GM18499 (cell line): ENCODE data around the gene KLK13.

Experiments used
- ATAC-seq: cut with Tn5 transposase; IDR thresholded peaks from one replicate; pipeline ENCODE4 v1.9.1; 2021; ENCODE audit warnings: moderate number of reproducible peaks; ENCODE audit not compliant: insufficient read depth, unreplicated experiment

KLK13 gene

DNA sequence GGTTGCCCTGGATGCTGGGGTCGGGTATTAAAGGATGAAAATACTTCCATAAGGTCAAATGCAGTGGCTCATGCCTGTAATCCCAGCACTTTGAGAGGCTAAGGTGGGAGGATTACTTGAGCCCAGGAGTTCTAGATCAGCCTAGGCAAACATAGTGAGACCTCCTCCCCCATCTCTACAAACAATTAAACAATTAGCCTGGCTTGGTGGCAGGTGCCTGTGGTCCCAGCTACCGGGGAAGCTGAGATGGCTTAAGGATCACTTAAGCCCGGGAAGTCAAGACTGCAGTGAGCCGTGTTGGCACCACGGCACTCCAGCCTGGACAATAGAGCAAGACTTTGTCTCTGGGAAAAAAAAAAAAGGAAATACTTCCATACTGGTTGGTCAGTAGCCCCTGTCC lies 40.0 kb downstream of the KLK13 start:
- ATAC-seq = no peak

GRCh38 chr19:51023946-51024345 lies 40.9 kb downstream of the KLK13 start:
- no peak for ATAC-seq

- no peak for ATAC-seq
These were observed 42.4 kb downstream of the KLK13 start for GRCh38 chr19:51022526-51022925.

- no peak for ATAC-seq
These were observed 43.8 kb downstream of the KLK13 start for GRCh38 chr19:51020988-51021651.

- no peak for ATAC-seq
These were observed 45.4 kb downstream of the KLK13 start, which contains the start of gene KLK10 for GRCh38 chr19:51019544-51019925. Gene KLK10 (minus strand): TSS chr19:51019709. CDS start chr19:51019130, 579 bp downstream.

DNA sequence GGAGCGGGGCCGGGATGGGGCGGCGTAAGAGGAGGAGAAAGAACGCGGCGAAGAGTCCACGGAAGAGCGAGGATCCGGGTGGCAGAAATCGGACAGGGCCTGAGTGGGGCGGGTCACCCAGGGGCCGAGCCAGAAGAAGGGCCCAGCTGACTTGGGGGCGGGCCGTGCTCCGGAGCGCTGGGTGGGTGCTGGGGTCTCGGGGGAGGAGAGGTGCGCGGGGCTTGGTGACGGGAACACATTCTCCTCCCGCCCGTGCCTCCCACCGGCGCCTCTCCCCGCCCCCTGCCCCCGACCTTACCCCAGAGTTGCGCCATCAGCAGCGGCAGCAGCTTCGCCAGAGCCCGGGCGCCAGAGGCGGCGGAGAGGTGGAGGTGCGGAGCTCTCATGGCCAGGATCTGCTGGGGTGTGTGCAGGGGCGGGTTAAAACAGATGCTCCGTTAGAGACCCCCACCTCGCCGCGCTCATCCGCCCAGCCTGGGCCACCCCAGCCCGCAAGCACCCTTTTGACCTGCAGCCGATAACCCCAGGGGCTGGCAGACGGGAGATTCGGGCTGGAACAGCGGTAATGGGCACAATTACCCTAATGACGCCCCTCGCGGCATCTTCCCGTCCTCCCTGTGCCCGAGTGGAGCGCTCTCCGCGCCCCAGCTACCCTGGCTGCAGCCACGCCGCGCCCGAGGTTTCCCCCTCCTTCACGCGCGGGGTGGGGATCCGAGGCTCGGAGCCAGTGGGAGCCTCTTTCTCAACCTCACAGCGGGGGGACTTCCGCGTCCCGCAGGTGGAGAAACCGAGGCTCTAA lies 45.9 kb downstream of the KLK13 start:
- ATAC-seq = no peak

DNA sequence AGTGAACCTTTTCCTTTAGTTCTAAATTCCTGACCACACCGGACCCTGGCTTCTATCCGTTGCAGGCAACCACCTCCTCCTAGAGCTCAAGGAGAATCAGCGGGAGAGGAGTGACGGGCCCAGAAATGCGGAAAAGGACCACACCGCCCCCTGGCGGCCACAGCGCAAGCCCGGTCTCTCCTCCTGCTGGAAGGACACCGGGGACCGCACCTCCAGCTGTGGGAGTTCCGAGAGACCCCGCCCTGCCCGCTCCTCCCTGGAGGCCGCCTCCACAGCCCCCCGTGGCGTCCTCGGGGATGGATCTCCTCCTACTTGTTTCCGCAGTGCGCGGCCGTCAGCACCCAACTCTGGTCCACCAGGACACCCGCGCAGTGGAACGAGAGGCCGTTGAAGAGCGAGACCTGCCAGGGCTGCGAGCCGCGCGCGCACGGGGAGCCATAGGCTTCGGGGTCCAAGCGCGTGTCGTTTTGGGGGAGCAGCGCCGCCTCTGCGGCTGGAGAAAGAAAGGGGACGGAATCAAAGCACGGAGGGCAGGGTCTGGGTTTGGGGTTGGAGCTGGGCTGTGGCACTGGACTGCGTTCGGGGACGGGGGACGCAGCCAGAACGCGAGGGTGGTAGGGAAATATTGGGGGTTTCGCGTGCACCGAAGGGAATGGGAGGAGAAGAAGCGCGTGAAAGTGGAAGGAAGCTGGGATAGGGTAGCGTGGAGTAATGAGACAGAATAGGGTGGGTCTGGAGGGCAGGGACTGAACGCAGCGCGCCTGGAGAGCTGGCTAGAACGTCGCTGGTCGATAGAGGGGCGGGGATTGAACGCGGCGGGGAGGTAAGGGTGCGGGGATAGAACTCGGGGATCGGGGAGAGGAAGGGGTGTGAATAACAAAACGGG lies 47.9 kb downstream of the KLK13 start:
- no peak for ATAC-seq

- no peak for ATAC-seq
These were observed 49.1 kb downstream of the KLK13 start for GRCh38 chr19:51015691-51016267.

- ATAC-seq = no peak
These were observed 50.6 kb downstream of the KLK13 start for GRCh38 chr19:51014242-51014641.

GRCh38 chr19:51012661-51013190 lies 52.2 kb downstream of the KLK13 start:
- no peak for ATAC-seq

DNA sequence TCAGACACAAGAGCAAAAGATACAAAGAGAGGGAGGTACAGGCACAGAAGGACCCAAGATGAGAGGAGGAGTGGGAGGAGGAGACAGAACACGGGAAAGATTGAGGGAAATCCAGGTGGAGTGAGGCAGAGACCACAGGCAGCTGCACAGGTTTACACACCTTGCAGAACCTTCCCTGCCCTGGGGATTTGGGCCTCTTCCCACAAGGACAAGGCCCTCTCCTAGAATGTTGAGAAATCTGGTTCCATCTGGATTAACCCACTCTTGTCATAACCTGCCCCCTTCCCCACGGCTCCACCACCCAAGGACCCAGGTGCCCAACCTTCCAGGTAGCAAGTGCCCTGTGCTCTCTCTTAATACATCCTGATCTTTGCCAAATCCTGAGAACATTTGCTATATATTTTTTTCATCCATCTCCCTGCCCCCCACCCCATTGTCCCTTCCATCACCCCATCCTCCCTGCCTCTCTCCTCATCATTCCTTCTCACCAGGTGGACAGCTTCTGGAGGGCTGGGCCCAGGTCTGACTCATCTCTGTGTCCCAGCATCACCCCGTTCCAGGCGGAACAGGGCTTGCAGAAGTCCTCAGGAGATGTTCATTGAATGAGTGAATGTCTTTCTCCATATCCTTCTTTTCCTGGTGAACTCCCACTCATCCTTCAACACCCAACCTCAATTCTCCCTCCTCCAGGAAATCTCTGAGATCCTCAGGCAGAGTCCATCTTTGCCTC lies 54.7 kb downstream of the KLK13 start:
- no peak for ATAC-seq

GRCh38 chr19:51009061-51009891 lies 55.6 kb downstream of the KLK13 start:
- no peak for ATAC-seq

DNA sequence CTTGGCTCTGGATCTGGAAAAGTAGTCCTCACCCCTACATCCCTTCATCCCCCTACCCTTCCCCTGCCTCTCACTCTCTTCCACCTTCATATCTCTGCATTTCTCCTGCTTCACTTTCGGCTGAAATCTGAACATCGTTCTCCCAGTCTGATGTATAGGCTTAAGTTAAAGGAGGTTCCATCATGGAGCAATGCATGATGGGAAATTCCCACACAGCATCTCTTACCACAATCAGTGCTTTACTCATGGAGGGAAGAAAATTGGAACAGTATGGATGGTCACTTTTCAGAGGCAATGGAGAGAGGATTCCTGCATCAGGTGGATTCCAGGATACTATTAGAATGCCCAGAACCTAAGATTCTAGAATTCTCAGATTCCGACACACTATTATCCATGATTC lies 57.4 kb downstream of the KLK13 start:
- ATAC-seq = no peak

DNA sequence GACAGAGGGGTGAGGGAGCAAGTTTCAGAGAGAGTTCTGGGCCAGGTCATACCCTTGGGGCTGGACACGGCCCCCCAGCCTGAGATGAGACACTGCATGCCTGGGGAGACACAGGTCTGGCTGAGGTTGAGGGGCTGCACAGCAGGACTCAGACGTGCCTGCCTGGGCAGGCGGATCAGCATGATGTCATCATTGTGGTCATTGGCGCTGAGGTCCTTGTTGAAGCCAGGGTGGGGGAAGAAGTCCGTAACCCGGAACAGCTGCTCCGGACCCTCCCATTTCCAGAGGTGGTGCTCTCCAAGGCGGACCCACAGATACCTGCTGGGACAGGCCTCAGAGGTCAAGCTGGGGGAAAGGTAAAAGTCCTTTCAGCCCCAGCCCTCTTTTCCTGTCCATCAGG lies 58.5 kb downstream of the KLK13 start:
- no peak for ATAC-seq
